Frontal cortex (tissue), 4 donors: ENCODE data around the gene LIG1. TPM values are rescaled to one million over a fixed set of nuclear protein-coding genes. Genes with fewer than 3 reads are reported as not detected.

ENCODE experiments used
- DNase-seq, 2 donors: peaks; one replicate each; pipeline ENCODE4 v3.0.0; 2012; ENCODE audit warnings: low spot score in 2 of 2
- FAIRE-seq: peaks from 2 replicates; lab custom pipeline; 2012; peaks lifted over from hg19 to GRCh38; lab: Jason Lieb, UNC
- total RNA-seq: library from RNA; depleted of rRNA; stranded (reverse); fragments of >200 nt; gene quantifications from one replicate; pipeline ENCODE4 v1.2.3, GENCODE V29; 2014
- donor health status: control.
- donor health status: control.
- donor health status: control.

The LIG1 gene
- total RNA-seq, 1 donor from 2014 or later, result 17.9 TPM

GRCh38 chr19:48186015-48186414 is 15.9 kb upstream of the LIG1 start:
- DNase-seq (no peak), FAIRE-seq (no peak)

DNA sequence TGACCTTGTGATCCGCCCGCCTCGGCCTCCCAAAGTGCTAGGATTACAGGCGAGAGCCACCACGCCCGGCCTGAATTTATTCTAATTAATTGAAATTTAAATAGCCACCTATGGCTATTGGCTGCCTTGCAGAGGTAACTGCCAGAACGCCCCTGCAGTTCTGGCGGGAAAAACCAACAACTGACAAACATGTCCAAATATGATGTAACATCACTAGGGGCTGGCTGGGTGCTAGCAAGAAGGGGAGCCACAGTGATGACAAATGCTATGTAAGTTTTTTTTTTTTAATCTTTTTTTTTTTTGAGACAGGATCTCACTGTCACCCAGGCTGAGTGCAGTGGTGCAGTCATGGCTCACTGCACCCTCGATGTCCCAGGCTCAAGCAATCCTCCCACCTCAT is 13.2 kb upstream of the LIG1 start:
- DNase-seq, result no peak
- no peak for FAIRE-seq

GRCh38 chr19:48182434-48182833 is 12.3 kb upstream of the LIG1 start:
- DNase-seq, result no peak
- no peak for FAIRE-seq

- FAIRE-seq (no peak), DNase-seq (no peak)
Measured at GRCh38 chr19:48181505-48181904, 11.4 kb upstream of the LIG1 start.

DNA sequence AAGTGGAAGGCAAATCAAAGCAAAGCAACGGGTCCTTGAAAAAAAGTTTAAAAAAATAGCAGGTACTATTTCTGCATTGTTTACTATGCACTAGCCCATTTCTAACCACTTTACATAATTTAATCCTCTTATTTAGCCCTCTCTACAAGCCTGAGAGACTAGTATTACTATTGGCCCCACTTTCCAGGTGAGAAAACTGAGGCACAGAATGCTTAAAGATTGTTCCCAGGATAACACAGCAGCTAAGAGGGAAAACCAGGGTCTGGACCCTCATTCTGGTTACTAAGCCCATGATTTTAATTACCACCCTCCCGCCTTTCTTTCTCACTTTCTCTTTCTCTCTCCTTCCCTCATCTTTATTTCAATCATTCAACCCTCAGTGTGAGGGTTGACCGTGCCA is 6.1 kb upstream of the LIG1 start:
- DNase-seq (no peak), FAIRE-seq (no peak)

DNA sequence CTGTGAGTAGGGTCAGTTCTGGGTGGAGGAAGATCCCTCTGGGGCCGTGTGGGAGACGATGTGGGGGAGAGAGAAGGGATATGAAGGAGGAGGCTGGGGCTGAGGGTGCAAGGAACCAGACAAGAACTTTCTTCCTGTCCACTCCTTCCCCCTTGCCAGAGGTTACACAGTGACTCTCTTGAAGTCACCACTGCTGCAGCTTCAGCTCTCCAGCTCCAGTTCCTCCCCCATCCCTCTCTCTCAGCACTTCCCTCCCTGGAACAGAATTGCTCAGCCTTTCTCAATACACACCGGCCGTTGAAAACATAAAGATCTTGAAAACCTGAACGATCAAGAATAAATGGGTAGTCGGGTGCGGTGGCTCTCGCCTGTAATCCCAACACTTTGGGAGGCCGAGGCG is 5.4 kb upstream of the LIG1 start:
- no peak for FAIRE-seq
- DNase-seq, result no peak

DNA sequence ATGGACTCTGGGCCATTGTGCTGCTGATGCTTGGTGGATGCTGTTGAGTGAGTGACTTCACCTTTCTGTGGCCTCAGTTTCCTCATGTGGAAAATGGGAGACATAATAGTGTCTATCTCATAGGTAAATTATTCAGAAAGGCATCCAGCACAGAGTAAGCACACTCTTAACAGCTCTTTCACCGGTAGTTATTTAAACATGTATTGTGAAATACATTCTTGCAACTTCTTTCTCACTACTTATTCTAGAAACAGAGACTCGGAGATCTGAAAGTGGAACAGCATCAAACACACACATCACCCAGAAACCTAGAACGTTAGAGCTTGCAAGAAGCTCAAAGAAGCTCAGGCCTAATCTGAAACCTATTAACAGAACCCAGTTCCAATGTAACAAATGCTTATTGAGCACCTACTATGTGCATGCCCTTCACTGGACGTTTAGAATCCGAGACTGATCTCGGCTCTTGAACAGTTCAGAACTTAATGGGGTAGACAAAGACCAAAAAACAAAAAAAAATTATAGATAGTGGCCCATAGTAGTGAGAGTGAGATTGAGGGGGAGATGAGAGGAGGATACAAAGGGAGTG is 4.4 kb upstream of the LIG1 start:
- FAIRE-seq, result no peak

GRCh38 chr19:48171710-48172109 is 1.6 kb upstream of the LIG1 start:
- FAIRE-seq, result no peak

More for the DNA sequence above, 4.4 kb upstream of the LIG1 start:
- DNase-seq, result no peak

GRCh38 chr19:48170817-48171347 is 738 bp upstream of the LIG1 start:
- FAIRE-seq, result no peak
- no peak for DNase-seq

More at GRCh38 chr19:48171710-48172109, 1.6 kb upstream of the LIG1 start:
- no peak for DNase-seq

DNA sequence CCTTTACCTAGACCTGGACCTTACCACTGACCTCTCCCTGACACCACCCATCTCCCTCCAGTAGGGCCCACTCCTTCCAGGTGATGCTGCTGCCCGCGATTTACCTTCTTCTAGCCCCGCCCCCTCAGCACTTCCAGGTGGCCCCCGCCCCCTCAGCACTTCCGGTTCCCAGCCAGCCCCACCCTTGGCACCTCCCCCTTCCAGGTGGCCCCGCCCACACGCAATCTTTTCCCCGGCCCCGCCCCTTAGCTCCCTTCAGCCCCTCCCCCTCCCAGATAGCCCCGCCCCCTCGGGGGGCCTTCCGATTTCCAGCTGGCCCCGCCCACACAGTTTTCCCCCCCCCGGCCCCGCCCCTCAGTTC is 586 bp downstream of the LIG1 start:
- FAIRE-seq (no peak), DNase-seq (peak; percentile 53 to 67)

GRCh38 chr19:48168689-48169088 is 1.5 kb downstream of the LIG1 start:
- DNase-seq (no peak), FAIRE-seq (no peak)

DNA sequence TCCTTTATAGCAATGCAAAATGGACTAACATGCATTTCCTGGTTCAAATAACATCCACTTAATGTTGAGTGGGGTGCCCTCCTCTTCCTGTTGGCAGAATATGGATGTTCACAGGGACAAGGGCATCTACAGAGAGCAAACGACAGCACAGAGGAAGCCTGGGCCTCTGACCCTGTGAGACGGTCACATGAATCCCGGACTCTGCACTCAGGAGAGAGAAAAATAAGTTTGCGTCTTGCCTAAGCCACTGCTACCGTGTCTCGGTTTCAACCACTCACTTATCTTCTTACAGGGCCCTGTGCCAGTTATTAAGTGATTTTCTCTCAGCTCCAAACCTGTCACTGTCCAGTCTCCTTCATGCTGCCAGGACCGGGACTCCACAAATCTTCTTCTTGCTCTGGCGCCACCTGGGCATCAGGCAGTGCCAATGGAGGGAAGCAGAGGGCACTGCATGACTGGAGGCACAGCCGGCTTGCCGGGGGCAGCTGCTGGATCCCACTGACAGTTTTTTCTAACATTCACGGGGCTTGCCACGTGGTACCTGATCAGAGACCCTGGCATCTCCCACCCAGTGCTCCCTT is 11.8 kb downstream of the LIG1 start:
- no peak for FAIRE-seq

GRCh38 chr19:48154003-48154402 is 16.1 kb downstream of the LIG1 start:
- FAIRE-seq, result no peak
- no peak for DNase-seq

More for the DNA sequence above, 11.8 kb downstream of the LIG1 start:
- DNase-seq, result no peak

DNA sequence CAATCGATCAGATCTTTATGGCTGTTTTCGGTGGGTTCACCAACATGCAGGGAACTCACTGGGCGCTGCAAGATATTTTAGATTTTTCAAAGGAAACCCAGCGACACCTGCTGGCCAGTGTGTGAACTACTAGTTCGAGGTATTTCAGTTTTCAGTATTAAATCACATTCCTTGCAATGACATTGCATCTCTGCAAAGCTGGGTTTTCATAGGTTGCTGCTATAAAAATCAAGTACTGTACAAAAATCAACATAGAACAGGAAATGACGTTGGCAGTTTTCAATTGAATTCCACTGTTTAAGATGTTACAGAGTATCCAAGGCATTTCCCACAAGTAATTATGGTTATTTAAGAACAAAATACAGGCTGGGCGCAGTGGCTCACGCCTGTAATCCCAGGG is 17.6 kb downstream of the LIG1 start:
- DNase-seq, result peak; percentile 61 to 79
- FAIRE-seq, result peak; percentile 83

DNA sequence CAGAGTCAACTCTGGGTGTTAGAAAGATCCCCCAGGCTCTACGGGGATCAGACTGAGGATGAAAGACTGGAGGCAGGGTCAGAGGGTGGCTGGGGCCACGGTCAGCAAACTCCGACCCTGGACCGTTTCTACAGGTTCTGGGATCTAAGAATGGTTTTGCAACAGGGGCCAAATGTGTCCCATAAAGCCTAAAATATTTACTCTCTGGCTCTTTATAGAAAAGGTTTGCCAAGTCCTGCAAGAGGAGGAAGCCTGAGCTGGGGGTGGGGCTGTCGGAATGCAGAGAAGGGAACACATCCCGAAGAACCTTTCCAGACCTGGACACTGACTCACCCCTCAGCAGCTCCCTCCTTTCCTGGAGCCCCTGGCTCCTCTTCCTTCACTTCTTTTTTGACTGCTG is 20.7 kb downstream of the LIG1 start:
- FAIRE-seq, result no peak
- DNase-seq, result no peak

- DNase-seq (no peak), FAIRE-seq (no peak)
Measured at GRCh38 chr19:48148576-48148975, 21.6 kb downstream of the LIG1 start.

DNA sequence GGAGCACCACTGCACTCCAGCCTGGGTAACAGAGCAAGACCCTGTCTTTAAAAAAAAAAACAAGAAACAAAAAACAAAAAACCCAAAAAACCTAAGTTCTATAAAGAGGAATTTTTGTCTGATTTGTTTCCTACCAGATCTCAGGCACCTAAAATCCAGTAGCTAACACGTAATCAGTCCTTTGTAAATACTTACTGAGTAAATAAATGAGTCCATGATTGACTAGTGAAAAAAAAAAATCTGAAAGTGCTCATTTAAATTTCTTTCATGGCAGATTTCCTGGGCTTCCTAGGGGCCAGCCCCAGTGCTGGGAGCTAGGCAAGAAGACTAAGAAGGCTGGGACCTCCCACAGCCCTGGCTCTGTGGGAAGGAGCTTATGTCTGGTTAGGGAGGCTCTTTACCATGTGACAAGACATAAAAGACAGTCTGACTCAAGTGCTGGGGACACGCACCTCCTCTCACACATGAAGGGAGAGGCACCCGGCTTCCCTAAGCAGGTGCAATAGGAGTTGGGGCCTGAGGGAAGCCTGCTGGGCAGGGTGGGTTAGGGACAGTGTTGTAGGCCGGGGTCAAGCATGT is 22.5 kb downstream of the LIG1 start:
- no peak for FAIRE-seq
- DNase-seq, result no peak

GRCh38 chr19:48139053-48139452 is 31.1 kb downstream of the LIG1 start:
- DNase-seq (no peak), FAIRE-seq (no peak)

DNA sequence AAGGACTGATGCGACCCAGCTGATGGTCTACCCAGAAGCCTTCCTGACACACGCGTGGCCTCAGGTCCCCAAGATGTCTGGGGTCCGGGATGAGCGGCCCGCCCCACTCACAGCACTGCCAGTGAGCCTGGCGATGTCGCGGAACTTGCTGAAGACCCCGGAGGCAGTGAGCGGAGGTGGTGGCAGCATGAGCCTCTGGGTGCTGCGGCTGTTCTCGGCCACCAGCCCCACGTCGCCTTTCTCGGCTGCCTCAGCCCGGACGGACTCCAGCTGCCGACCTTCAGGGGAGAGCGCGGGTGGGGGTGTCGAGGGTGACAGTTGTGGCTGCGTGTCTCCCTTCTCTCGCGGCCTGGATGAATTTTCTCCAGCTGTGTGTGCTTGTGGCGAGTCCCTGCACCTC is 32.7 kb downstream of the LIG1 start:
- no peak for FAIRE-seq
- no peak for DNase-seq

- FAIRE-seq (no peak), DNase-seq (no peak)
Measured at GRCh38 chr19:48136547-48136946, 33.6 kb downstream of the LIG1 start.

GRCh38 chr19:48135411-48135810 is 34.7 kb downstream of the LIG1 start:
- FAIRE-seq (no peak), DNase-seq (peak in 1 of 2 donors; percentile 46)

GRCh38 chr19:48133094-48133493 is 37.0 kb downstream of the LIG1 start:
- no peak for DNase-seq
- FAIRE-seq, result no peak
